SK-N-SH (cell line): Measurements from ENCODE around the gene GOLGB1. TPM values are rescaled to one million over a fixed set of nuclear protein-coding genes. Genes with fewer than 3 reads are reported as not detected.

ENCODE experiments used
- CTCF ChIA-PET: fragments of 300-600, 350-600 bp; formaldehyde crosslinking; extraction: SDS; loops from one replicate; lab custom pipeline; 2021; lab: Yijun Ruan, JAX
- POLR2A ChIA-PET: fragments of 350-600 bp; sonication (Branson Sonifier 250); formaldehyde crosslinking; extraction: SDS; loops from one replicate; lab custom pipeline; 2020; ENCODE audit warnings: antibody characterized with exemption, inconsistent platforms; lab: Yijun Ruan, JAX
- DNase-seq: peaks from one replicate; pipeline ENCODE4 v3.0.0; 2012
- H2AFZ ChIP-seq: fragments of 200-600 bp; sonication (generic); 2 replicates; pipeline ENCODE4 v1.8.1; 2016; ENCODE audit warnings: antibody characterized with exemption, mild to moderate bottlenecking, low read depth
- H3F3A ChIP-seq: fragments of 200-600 bp; sonication (generic); replicated peaks from 2 replicates; pipeline ENCODE3; 2016; ENCODE audit warnings: antibody characterized with exemption, mild to moderate bottlenecking; ENCODE audit not compliant: insufficient read depth
- H3K27ac ChIP-seq, 2 experiments: fragments of 200-500 bp in 1 of 2; fragments of 200-600 bp in 1 of 2; sonication (Bioruptor generic) in 1 of 2; sonication (generic), shearing (Covaris generic) in 1 of 2; 2 replicates each; pipeline versions ENCODE4 v1.5.1 to v1.6.1; 2014 to 2016; ENCODE audit warnings: low read depth in 2 of 2, inconsistent platforms in 1 of 2, low read length in 1 of 2, mild to moderate bottlenecking in 1 of 2, mixed read lengths in 1 of 2
- H3K27me3 ChIP-seq: fragments of 200-600 bp; sonication (generic), shearing (Covaris generic); 2 replicates; pipeline ENCODE4 v1.6.1; 2016; ENCODE audit warnings: mixed run types; ENCODE audit not compliant: insufficient read depth
- H3K36me3 ChIP-seq, 2 experiments: fragments of 200-500 bp in 1 of 2; fragments of 200-600 bp in 1 of 2; sonication (Bioruptor generic) in 1 of 2; sonication (generic) in 1 of 2; replicated peaks in 1 of 2; 2 replicates each; pipeline versions ENCODE3 to v1.5.1; 2014 to 2016; ENCODE audit warnings: low read length in 1 of 2, mild to moderate bottlenecking in 1 of 2; ENCODE audit not compliant: insufficient read depth in 2 of 2, control insufficient read depth in 1 of 2
- H3K4me1 ChIP-seq, 2 experiments: fragments of 200-500 bp in 1 of 2; fragments of 200-600 bp in 1 of 2; sonication (Bioruptor generic) in 1 of 2; sonication (generic), shearing (Covaris generic) in 1 of 2; 2 replicates each; pipeline versions ENCODE4 v1.5.1 to v1.6.1; 2014 to 2016; ENCODE audit warnings: low read depth in 1 of 2, low read length in 1 of 2, mixed run types in 1 of 2; ENCODE audit not compliant: insufficient read depth in 2 of 2, control insufficient read depth in 1 of 2
- H3K4me2 ChIP-seq: fragments of 200-600 bp; sonication (generic), shearing (Covaris generic); 2 replicates; pipeline ENCODE4 v1.6.1; 2017; ENCODE audit warnings: mixed run types
- H3K4me3 ChIP-seq, 2 experiments: fragments of 200-500 bp in 1 of 2; fragments of 200-600 bp in 1 of 2; sonication (Bioruptor generic) in 1 of 2; sonication (generic), shearing (Covaris generic) in 1 of 2; 2 replicates each; pipeline versions ENCODE4 v1.5.1 to v1.8.1; 2014 to 2016; ENCODE audit warnings: low read depth in 2 of 2, inconsistent platforms in 1 of 2, low read length in 1 of 2, mild to moderate bottlenecking in 1 of 2, mixed read lengths in 1 of 2, moderate library complexity in 1 of 2
- H3K79me2 ChIP-seq: fragments of 200-600 bp; sonication (generic); 2 replicates; pipeline ENCODE4 v1.8.1; 2017; ENCODE audit warnings: mild to moderate bottlenecking; ENCODE audit not compliant: insufficient read depth
- H3K9ac ChIP-seq: fragments of 200-600 bp; sonication (generic); 2 replicates; pipeline ENCODE4 v1.6.1; 2017; ENCODE audit warnings: mixed run types
- H3K9me2 ChIP-seq: fragments of 200-600 bp; sonication (generic); 2 replicates; pipeline ENCODE4 v1.6.1; 2017; ENCODE audit warnings: mixed run types
- H3K9me3 ChIP-seq: fragments of 200-600 bp; sonication (generic); 2 replicates; pipeline ENCODE4 v1.6.1; 2017; ENCODE audit warnings: mixed run types, mild to moderate bottlenecking, moderate library complexity
- H4K20me1 ChIP-seq: fragments of 200-600 bp; sonication (generic); 2 replicates; pipeline ENCODE4 v1.6.1; 2017; ENCODE audit warnings: mild to moderate bottlenecking, mixed run types; ENCODE audit not compliant: insufficient read depth
- ELF1 ChIP-seq: IDR thresholded peaks from 2 replicates; pipeline ENCODE4 v1.4.0; 2012
- EZH2phosphoT487 ChIP-seq: fragments of 200-600 bp; sonication (generic); IDR thresholded peaks from 2 replicates; pipeline ENCODE4 v1.6.1; 2017; ENCODE audit warnings: low read depth, mixed run types, mild to moderate bottlenecking, antibody characterized with exemption, moderate library complexity, borderline replicate concordance
- FOXM1 ChIP-seq: IDR thresholded peaks from 2 replicates; pipeline ENCODE4 v1.4.0; 2012; ENCODE audit warnings: low read depth, mild to moderate bottlenecking
- GABPA ChIP-seq: IDR thresholded peaks from 2 replicates; pipeline ENCODE4 v1.4.0; 2012; ENCODE audit warnings: low read depth, mild to moderate bottlenecking
- RXRA ChIP-seq: IDR thresholded peaks from 2 replicates; pipeline ENCODE4 v1.4.0; 2012; ENCODE audit warnings: low read depth, mild to moderate bottlenecking, borderline replicate concordance
- SMC3 ChIP-seq: IDR thresholded peaks from 2 replicates; pipeline ENCODE4 v1.6.1; 2012; ENCODE audit warnings: low read depth, low read length, improper control_type of control experiment
- WGBS: methylation state at CpG from one replicate; pipeline ENCODE4 v1.1.6; 2017; ENCODE audit warnings: low lambda C conversion rate; 5-methylcytosine and 5-hydroxymethylcytosine counted together
- polyA plus RNA-seq, 3 experiments: library from polyadenylated mRNA; depleted of rRNA; stranded (reverse); fragments of >200 nt; gene quantifications; 2 replicates each; pipeline ENCODE4 v1.2.3, GENCODE V29; 2012
- TF ChIP-seq, protein P1 (sequence below): IDR thresholded peaks from 2 replicates; pipeline ENCODE4 v1.6.1; 2012; ENCODE audit warnings: mild to moderate bottlenecking, low read depth, low read length, moderate library complexity
- TF ChIP-seq, protein P2 (sequence below): IDR thresholded peaks from 2 replicates; pipeline ENCODE4 v1.4.0; 2012; ENCODE audit warnings: low read depth, borderline replicate concordance
- TF ChIP-seq, protein P3 (sequence below): fragments of 150-350 bp; IDR thresholded peaks from 2 replicates; pipeline ENCODE4 v1.6.1; 2016; ENCODE audit warnings: mild to moderate bottlenecking, low read depth, low read length

GOLGB1 gene
- polyA plus RNA-seq, 1 of the 3 experiments (the other 2 are of a cell fraction) = 10.3 TPM

DNA sequence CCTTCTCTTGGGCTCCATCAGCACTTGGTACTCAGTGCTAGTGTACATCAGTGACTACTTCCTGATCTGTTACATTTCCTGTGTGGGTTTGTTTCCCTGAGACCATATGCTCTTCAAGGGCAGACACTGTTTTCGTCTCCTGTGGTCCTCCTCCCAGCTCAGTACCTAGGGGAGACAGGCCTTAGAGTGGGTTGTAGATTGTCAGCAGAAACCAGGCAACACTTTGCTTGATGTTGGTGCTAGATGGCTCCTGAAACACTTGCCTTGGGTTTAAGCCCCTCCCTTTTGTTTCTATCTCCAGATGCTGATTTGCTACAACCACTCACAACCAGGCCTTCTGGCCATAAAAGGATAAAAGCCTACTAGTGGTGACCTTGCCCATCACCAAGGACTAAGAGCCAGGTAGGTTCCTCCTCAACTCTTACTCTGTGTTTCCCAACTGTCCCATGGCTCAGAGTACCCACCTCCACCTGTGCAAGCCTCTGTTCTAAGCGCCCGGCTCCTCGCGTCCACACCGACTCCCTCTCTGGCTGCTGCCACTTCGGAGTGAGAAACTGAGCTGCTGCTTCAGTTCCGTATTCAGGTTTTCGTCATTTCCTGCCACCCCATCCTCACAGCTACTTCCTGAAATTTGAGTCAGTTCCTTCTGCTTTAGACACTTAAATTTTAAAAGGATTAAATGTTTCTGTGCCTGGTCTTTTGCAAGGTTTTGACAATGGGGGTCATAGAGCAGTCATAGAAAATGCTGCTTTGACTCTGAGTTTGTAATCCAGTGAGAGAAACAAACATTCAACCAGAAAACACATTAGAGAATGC, 89.0 kb downstream of the GOLGB1 start, which contains the start of gene HCLS1 (continued):
- TF ChIP-seq, protein P1, sequence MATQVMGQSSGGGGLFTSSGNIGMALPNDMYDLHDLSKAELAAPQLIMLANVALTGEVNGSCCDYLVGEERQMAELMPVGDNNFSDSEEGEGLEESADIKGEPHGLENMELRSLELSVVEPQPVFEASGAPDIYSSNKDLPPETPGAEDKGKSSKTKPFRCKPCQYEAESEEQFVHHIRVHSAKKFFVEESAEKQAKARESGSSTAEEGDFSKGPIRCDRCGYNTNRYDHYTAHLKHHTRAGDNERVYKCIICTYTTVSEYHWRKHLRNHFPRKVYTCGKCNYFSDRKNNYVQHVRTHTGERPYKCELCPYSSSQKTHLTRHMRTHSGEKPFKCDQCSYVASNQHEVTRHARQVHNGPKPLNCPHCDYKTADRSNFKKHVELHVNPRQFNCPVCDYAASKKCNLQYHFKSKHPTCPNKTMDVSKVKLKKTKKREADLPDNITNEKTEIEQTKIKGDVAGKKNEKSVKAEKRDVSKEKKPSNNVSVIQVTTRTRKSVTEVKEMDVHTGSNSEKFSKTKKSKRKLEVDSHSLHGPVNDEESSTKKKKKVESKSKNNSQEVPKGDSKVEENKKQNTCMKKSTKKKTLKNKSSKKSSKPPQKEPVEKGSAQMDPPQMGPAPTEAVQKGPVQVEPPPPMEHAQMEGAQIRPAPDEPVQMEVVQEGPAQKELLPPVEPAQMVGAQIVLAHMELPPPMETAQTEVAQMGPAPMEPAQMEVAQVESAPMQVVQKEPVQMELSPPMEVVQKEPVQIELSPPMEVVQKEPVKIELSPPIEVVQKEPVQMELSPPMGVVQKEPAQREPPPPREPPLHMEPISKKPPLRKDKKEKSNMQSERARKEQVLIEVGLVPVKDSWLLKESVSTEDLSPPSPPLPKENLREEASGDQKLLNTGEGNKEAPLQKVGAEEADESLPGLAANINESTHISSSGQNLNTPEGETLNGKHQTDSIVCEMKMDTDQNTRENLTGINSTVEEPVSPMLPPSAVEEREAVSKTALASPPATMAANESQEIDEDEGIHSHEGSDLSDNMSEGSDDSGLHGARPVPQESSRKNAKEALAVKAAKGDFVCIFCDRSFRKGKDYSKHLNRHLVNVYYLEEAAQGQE = no peak
- TF ChIP-seq ELF1 = no peak
- TF ChIP-seq SMC3 = no peak
- no peak for TF ChIP-seq GABPA
- TF ChIP-seq EZH2phosphoT487 = no peak

DNA sequence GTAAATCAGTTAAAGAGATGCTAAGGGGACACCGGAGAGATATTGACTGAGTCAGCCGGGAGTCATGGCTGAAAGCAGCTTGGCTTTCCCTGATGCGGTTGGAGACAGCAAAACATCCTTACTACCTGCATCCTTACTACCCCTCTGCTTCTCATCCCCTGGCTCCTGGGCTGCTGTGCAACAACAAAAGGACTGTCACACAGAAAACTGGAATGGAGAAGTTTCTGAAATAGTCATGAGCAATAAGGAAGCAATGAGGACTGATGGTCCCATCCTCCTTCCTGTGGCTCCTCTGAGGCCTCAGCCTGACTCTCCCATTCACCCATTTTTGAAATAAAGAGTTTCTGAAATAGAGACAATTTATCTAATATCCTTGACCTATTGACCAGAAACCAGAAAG, 90.0 kb downstream of the GOLGB1 start:
- Histone ChIP-seq H3K9me3 (no peaks in the 10 kb centered on the region; the same call in 1 of the 2 replicates), H2AFZ (no peak overlapping the region), H3K9ac (no peak overlapping the region), H3K4me3 (no peak overlapping the region), H3K4me1 (no peaks in the 10 kb centered on the region; a peak in 1 of 4 replicates), H3K27ac (no peak overlapping the region), H3K79me2 (no peaks in the 10 kb centered on the region), H3K36me3 (peaks cover 21 to 29% of the 10 kb centered on the region in 2 experiments), H4K20me1 (no peaks in the 10 kb centered on the region), H3F3A (no peaks in the 10 kb centered on the region), H3K27me3 (no peaks in the 10 kb centered on the region), H3K4me2 (no peak overlapping the region), H3K9me2 (no peaks in the 10 kb centered on the region)
- no peak for DNase-seq
- TF ChIP-seq, protein P2, sequence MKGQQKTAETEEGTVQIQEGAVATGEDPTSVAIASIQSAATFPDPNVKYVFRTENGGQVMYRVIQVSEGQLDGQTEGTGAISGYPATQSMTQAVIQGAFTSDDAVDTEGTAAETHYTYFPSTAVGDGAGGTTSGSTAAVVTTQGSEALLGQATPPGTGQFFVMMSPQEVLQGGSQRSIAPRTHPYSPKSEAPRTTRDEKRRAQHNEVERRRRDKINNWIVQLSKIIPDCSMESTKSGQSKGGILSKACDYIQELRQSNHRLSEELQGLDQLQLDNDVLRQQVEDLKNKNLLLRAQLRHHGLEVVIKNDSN = no peak
- TF ChIP-seq ELF1 = no peak
- TF ChIP-seq, protein P3, sequence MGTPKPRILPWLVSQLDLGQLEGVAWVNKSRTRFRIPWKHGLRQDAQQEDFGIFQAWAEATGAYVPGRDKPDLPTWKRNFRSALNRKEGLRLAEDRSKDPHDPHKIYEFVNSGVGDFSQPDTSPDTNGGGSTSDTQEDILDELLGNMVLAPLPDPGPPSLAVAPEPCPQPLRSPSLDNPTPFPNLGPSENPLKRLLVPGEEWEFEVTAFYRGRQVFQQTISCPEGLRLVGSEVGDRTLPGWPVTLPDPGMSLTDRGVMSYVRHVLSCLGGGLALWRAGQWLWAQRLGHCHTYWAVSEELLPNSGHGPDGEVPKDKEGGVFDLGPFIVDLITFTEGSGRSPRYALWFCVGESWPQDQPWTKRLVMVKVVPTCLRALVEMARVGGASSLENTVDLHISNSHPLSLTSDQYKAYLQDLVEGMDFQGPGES = no peak
- no peak for TF ChIP-seq FOXM1
- TF ChIP-seq RXRA = no peak
- WGBS = 95% methylated on average over 3 of the region's 3 CpGs
- ChIA-PET POLR2A (no interaction called here), CTCF (no interaction called here)
